Ishikawa (cell line): Measurements from ENCODE around the gene PLVAP.

Experiments used
- CEBPB ChIP-seq: IDR thresholded peaks from 2 replicates; pipeline ENCODE4 v1.6.1; 2012
- EGR1 ChIP-seq: IDR thresholded peaks from 2 replicates; pipeline ENCODE4 v1.6.1; 2012
- EP300 ChIP-seq: IDR thresholded peaks from 2 replicates; pipeline ENCODE4 v1.6.1; 2012; ENCODE audit warnings: borderline replicate concordance
- NFIC ChIP-seq: IDR thresholded peaks from 2 replicates; pipeline ENCODE4 v1.6.1; 2012
- RAD21 ChIP-seq: IDR thresholded peaks from 2 replicates; pipeline ENCODE4 v1.6.1; 2012; ENCODE audit warnings: low read depth
- REST ChIP-seq: IDR thresholded peaks from 2 replicates; pipeline ENCODE4 v1.6.1; 2012; ENCODE audit warnings: low read depth, mild to moderate bottlenecking
- TAF1 ChIP-seq: IDR thresholded peaks from 2 replicates; pipeline ENCODE4 v1.6.1; 2012; ENCODE audit warnings: low read depth, mild to moderate bottlenecking
- TCF12 ChIP-seq: IDR thresholded peaks from 2 replicates; pipeline ENCODE4 v1.6.1; 2012; ENCODE audit warnings: low read depth

- TF ChIP-seq NFIC (no peak), TAF1 (no peak), CEBPB (no peak), EGR1 (no peak), RAD21 (no peak), TCF12 (no peak), REST (no peak), EP300 (no peak)
These were observed 3.4 kb upstream of the PLVAP start for GRCh38 chr19:17380426-17381138.
